Panc1 (cell line): Measurements from ENCODE around the gene THRB. TPM values are rescaled to one million over a fixed set of nuclear protein-coding genes. Genes with fewer than 3 reads are reported as not detected.

Experiments
- ATAC-seq: fragments of 200-7000 bp; cut with Tn5 transposase; 2 replicates; pipeline ENCODE4 v1.9.1; 2020; ENCODE audit warnings: mild to moderate bottlenecking, moderate library complexity
- BruUV-seq: library from RNA; stranded (reverse); fragments of 400-500 nt; replicated peaks from 2 replicates; lab custom pipeline; 2021; lab: Mats Ljungman, UMichigan
- CTCF ChIA-PET: fragments of 300-600 bp; sonication (Branson Sonifier 250); formaldehyde crosslinking; loops from one replicate; lab custom pipeline; 2022; ENCODE audit warnings: antibody characterized with exemption; lab: Charles Lee
- POLR2A ChIA-PET: fragments of 300-600 bp; sonication (Branson Sonifier 250); formaldehyde crosslinking; loops from one replicate; lab custom pipeline; 2022; ENCODE audit warnings: antibody characterized with exemption; lab: Charles Lee
- DNase-seq: peaks from one replicate; pipeline ENCODE4 v3.0.0-alpha.2; 2010; ENCODE audit warnings: low read depth, low spot score
- H3K27ac ChIP-seq: 2 replicates; pipeline ENCODE4 v1.5.1; 2011; ENCODE audit warnings: mild to moderate bottlenecking, low read length, inconsistent platforms
- H3K27me3 ChIP-seq: fragments of 200-500 bp; sonication (Bioruptor generic); 2 replicates; pipeline ENCODE4 v1.6.0; 2014; ENCODE audit warnings: low read length, inconsistent platforms; ENCODE audit not compliant: control insufficient read depth, insufficient read depth
- H3K36me3 ChIP-seq: fragments of 200-500 bp; sonication (Bioruptor generic); 2 replicates; pipeline ENCODE4 v1.5.1; 2014; ENCODE audit warnings: inconsistent platforms, mild to moderate bottlenecking, low read length, moderate library complexity; ENCODE audit not compliant: control insufficient read depth, insufficient read depth
- H3K4me1 ChIP-seq: 2 replicates; pipeline ENCODE4 v1.5.1; 2011; ENCODE audit warnings: inconsistent platforms, mild to moderate bottlenecking, low read length, moderate library complexity; ENCODE audit not compliant: control insufficient read depth, insufficient read depth
- H3K4me3 ChIP-seq, 2 experiments: 2 replicates each; pipeline ENCODE4 v1.5.1; 2011 to 2012; ENCODE audit warnings: low read depth in 2 of 2, low read length in 2 of 2, mild to moderate bottlenecking in 2 of 2, inconsistent platforms in 1 of 2, moderate library complexity in 1 of 2
- H3K9me3 ChIP-seq: fragments of 200-500 bp; sonication (Bioruptor generic); 2 replicates; pipeline ENCODE4 v1.5.1; 2014; ENCODE audit warnings: low read depth, mild to moderate bottlenecking, inconsistent platforms, low read length, moderate library complexity; ENCODE audit not compliant: control insufficient read depth, insufficient read depth
- CTCF ChIP-seq: fragments of 450-650 bp; IDR thresholded peaks from 2 replicates; pipeline ENCODE4 v1.5.1; 2017; ENCODE audit warnings: mild to moderate bottlenecking
- POLR2AphosphoS5 ChIP-seq: IDR thresholded peaks from 2 replicates; pipeline ENCODE4 v1.6.1; 2012; ENCODE audit warnings: mild to moderate bottlenecking, low read depth, low read length, moderate library complexity
- REST ChIP-seq, 2 experiments: IDR thresholded peaks; 2 replicates each; pipeline ENCODE4 v1.6.1; 2011 to 2012; ENCODE audit warnings: low read depth in 2 of 2, control low read depth in 1 of 2, low read length in 1 of 2, mild to moderate bottlenecking in 1 of 2, moderate library complexity in 1 of 2; ENCODE audit not compliant: insufficient read depth in 1 of 2
- SIN3A ChIP-seq: IDR thresholded peaks from 2 replicates; pipeline ENCODE4 v1.6.1; 2012; ENCODE audit warnings: low read depth, mild to moderate bottlenecking, low read length, moderate library complexity, borderline replicate concordance; ENCODE audit not compliant: insufficient read depth
- TCF7L2 ChIP-seq: IDR thresholded peaks from 2 replicates; pipeline ENCODE4 v1.6.1; 2011; ENCODE audit warnings: mild to moderate bottlenecking, low read depth, low read length, inconsistent platforms
- in situ Hi-C: cut with HindIII; loops from 2 replicates; pipeline ENCODE4 v1.10.0; 2016; ENCODE audit warnings: low sequenced_read_pairs, low pct_unique_long_range_greater_than_20kb
- intact Hi-C: fragments of 100-400 bp; cut with micrococcal nuclease; formaldehyde crosslinking; loops from one replicate; pipeline ENCODE4 v1.10.0; 2022; ENCODE audit not compliant: unreplicated experiment
- total RNA-seq: library from RNA; stranded (reverse); gene quantifications from one replicate; pipeline ENCODE4 v1.2.1, GENCODE V29; 2021; ENCODE audit not compliant: unreplicated experiment

Gene THRB
- total RNA-seq, 1 experiment from 2014 or later, result 3.9 TPM

GRCh38 chr3:24447836-24448235 lies 46.8 kb downstream of the THRB start:
- ChIA-PET POLR2A (no interaction called here), CTCF (no interaction called here)
- Histone ChIP-seq H3K36me3 (no peaks in the 10 kb centered on the region), H3K27ac (no peak overlapping the region), H3K27me3 (no peaks in the 10 kb centered on the region), H3K9me3 (no peaks in the 10 kb centered on the region), H3K4me1 (no peaks in the 10 kb centered on the region; the same call in none of the 2 replicates), H3K4me3 (no peak overlapping the region)
- in situ Hi-C loops (no loop called here), intact Hi-C loops (no loop called here)
- no TSS peak for BruUV-seq
- DNase-seq, result no peak
- TF ChIP-seq REST (IDR thresholded peaks at IDR 0.05; ENCODE audit: insufficient read depth in 1 of 2, low read depth in 2 of 2, low read length in 1 of 2) (no peak), POLR2AphosphoS5 (no peak), TCF7L2 (no peak), SIN3A (no peak), CTCF (no peak)
- ATAC-seq, result no peak

GRCh38 chr3:24446032-24446431 lies 48.6 kb downstream of the THRB start:
- ChIA-PET CTCF (no interaction called here), POLR2A (no interaction called here)
- BruUV-seq, result no TSS peak
- no peaks in the 10 kb centered on the region for H3K9me3 ChIP-seq
- TF ChIP-seq POLR2AphosphoS5 (no peak), CTCF (no peak), REST (IDR thresholded peaks at IDR 0.05; ENCODE audit: insufficient read depth in 1 of 2, low read depth in 2 of 2, low read length in 1 of 2) (no peak), TCF7L2 (no peak), SIN3A (no peak)
- no peaks in the 10 kb centered on the region for H3K27me3 ChIP-seq
- in situ Hi-C loops, result no loop called here
- H3K27ac ChIP-seq, result no peak overlapping the region
- intact Hi-C loops, result no loop called here
- no peak overlapping the region for H3K4me3 ChIP-seq
- DNase-seq (no peak), ATAC-seq (no peak)
- H3K36me3 ChIP-seq, result no peaks in the 10 kb centered on the region
- H3K4me1 ChIP-seq, result no peaks in the 10 kb centered on the region
